H54 (cell line): ENCODE measurements around the gene CERS6.
"Not testable (repeated sequence)": the region's sequence is repeated elsewhere in the genome, so short reads cannot be mapped to it uniquely, and the experiment has no call there.

Source experiments
- DNase-seq: peaks from one replicate; pipeline ENCODE4 v3.0.0; 2011; ENCODE audit warnings: low spot score, mixed read lengths; ENCODE audit not compliant: insufficient read length
- FAIRE-seq: peaks from 3 replicates; lab custom pipeline; 2011; peaks lifted over from hg19 to GRCh38; lab: Jason Lieb, UNC
- POLR2A ChIP-seq: IDR thresholded peaks from 2 replicates; pipeline ENCODE4 v1.6.1; 2011; ENCODE audit warnings: low read depth, mild to moderate bottlenecking, low read length

CERS6 gene

GRCh38 chr2:168490946-168491605 is 35.0 kb downstream of the CERS6 start:
- no peak for DNase-seq
- TF ChIP-seq POLR2A, result no peak
- no peak for FAIRE-seq

- not testable (repeated sequence) for FAIRE-seq, DNase-seq
These were observed 35.7 kb downstream of the CERS6 start for GRCh38 chr2:168491728-168492127.

DNA sequence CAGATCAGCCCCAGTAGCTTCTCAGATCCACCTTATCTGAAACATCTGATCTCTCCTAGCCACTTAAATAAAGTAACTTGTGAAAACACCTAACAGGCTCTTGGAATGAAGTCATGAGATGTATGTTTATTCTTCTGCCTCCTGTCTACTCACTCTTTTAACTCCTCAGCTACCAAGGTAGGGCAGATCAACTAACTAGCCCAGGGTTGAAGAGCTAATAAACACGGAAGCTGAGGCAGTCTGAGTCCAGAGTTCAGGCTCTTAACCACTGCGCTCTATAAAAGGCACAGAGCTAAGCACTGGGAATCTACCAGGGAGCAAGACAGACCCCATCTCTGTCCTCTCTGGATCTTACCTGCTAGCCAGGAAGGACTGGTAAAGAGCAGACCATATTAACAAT is 37.1 kb downstream of the CERS6 start:
- not testable (repeated sequence) for DNase-seq

GRCh38 chr2:168494190-168494711 is 38.2 kb downstream of the CERS6 start:
- FAIRE-seq (no peak), DNase-seq (no peak)
- TF ChIP-seq POLR2A, result no peak

More for the DNA sequence above, 37.1 kb downstream of the CERS6 start:
- peak; percentile 65 for FAIRE-seq

DNA sequence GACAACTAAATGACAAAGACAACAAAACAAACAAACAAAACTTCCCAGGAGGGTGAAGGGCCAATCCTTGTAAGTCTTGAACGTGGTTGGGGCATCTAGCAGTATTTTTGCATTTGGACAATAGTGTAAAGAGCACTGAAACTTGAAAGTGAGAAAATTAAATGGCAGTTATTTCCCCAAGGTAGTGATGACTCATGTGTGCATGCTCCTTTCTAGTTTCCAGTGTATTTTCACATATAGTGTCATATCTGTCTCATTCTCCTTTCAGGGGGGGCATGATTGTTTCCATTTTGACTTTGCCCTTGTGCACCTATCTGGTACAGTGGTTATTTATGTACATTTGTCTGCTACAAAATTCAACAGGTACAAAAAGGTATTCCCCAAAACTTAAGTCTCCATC is 39.5 kb downstream of the CERS6 start:
- FAIRE-seq (no peak), DNase-seq (no peak)
- TF ChIP-seq POLR2A, result no peak

- TF ChIP-seq POLR2A, result no peak
- no peak for DNase-seq
- no peak for FAIRE-seq
These were observed 40.8 kb downstream of the CERS6 start for GRCh38 chr2:168496906-168497305.

DNA sequence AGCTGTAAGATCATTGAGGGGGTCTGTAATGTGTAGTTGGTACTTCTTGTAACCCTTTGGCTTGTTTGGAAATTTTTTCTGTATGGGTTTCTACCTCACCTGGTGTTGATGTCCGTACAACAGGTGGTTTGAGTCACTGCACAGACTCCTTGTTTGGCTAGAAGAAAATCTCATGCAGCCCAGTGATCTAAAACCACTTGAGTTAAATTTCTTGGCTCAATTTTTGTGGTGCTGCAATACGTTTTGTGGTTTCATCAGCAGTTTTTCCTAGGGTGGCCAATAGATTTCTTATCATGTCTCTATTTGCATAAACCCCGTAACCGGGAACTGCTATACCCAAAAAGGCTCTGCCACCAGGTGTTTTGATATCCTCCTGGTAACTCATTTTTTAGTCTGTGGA is 43.4 kb downstream of the CERS6 start:
- no peak for FAIRE-seq
- no peak for TF ChIP-seq POLR2A
- no peak for DNase-seq

GRCh38 chr2:168500516-168500915 is 44.4 kb downstream of the CERS6 start:
- DNase-seq (no peak), FAIRE-seq (no peak)
- TF ChIP-seq POLR2A, result no peak

- DNase-seq, result no peak
- no peak for TF ChIP-seq POLR2A
- FAIRE-seq, result no peak
These were observed 45.5 kb downstream of the CERS6 start for GRCh38 chr2:168501466-168502065.

- FAIRE-seq, DNase-seq: not testable (repeated sequence)
These were observed 46.8 kb downstream of the CERS6 start for GRCh38 chr2:168502852-168503251.

DNA sequence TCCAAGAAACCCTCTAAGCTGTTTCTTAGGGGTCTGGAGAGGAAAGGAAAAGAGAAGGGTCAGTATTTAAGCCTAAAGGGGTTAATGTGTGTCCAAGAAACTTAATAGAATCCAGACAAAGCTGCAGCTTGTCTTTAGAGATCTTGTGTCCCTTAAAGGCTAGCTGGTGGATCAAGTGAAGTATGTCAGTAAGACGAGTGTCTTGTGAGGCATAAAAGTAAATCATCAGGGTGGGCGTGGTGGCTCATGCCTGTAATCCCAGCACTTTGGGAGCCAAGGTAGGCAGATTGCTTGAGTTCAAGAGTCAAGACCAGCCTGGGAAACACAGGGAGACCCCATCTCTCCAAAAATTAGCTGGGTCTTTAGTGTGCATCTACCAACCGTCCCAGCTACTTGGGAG is 47.8 kb downstream of the CERS6 start:
- no peak for TF ChIP-seq POLR2A
- DNase-seq, result no peak
- FAIRE-seq, result no peak

GRCh38 chr2:168504323-168504722 is 48.3 kb downstream of the CERS6 start:
- DNase-seq, result no peak
- FAIRE-seq, result no peak
- no peak for TF ChIP-seq POLR2A

DNA sequence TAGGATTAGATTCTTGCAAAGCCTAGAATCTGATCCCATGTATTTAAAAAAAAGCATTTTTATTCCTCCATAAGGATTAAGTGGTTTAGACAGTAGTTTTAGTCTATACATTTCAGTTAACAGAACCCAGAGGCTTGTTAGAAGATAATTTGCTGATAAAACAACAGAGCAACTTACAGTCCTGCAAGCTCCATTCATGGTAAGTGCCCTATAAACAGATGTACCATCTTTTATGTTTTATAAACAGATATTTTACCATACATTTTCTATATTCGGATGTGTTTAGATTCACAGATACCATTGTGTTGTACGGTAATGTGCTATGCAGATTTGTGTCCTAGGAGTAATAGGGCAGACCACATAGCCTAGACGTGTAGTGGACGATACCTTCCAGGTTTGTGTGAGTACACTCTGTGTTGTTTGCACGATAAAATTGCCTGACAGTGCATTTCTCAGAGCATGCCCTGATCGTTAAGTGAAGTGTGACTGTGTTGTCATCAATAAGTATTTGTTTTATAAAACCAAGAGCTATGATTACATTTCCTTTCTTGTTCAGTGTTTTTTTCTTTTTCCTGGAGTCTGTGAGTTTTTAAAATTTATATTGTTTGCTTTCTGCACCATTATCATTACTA is 54.2 kb downstream of the CERS6 start:
- no peak for DNase-seq
- no peak for FAIRE-seq
- no peak for TF ChIP-seq POLR2A

DNA sequence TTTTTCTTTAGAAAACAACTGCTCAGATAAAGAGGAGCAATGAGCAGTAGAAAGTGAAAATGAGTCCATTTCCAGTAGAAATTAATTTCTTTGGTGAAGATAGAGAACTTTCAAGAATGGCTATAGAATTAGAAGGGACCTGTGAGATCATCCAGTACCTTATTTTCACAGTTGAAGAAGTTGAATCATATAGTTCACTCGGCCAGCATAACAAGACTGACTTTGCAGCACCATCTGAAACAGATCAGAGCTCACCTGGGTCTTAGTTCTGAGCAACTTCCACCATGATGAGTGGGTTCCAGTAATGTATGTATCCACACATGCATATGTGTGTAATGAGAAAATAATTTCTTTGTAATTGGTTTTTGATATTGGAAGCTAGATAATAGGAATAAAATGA is 58.6 kb downstream of the CERS6 start:
- FAIRE-seq (no peak), DNase-seq (no peak)
- no peak for TF ChIP-seq POLR2A

DNA sequence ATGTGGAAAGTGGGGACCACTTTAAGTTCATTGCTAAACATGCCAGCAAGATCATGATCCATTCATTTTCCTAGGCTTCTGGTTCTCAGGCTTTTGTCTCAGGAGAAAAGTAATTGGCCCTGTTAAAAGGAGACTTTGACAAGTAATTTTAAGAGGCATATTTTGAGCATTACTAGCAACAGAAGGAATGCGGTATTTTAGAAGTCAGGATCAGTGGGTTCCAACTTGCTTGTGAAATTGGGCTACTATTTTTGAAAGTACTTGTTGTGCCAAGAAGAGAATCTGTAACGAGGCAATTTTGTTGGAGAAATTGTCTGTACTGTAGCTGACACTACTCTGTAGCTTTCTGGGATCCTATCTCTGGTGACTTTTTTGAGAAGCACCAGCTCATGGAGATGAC is 59.4 kb downstream of the CERS6 start:
- FAIRE-seq (peak; percentile 80), DNase-seq (no peak)
- TF ChIP-seq POLR2A, result no peak
